ENCODE data around the gene FNDC11.

DNA sequence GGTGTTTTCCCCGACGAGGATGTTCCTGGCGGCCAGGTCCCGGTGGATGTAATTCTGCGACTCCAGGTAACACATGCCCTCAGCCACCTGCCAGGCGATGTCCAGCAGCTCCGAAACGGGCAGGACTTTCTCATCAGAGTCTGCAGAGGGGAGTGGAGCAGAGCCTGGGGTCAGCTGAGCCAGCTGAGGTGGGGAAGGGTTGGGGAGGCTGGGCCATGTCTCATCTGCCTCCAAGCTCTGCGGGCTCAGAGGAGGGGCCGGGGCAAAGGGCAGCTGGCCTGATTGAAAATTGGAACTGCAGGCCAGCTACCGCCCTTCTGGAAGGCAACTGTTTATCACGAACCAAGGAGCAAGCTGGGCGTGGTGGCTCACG lies 23.2 kb upstream of the FNDC11 start:
- TF ChIP-seq, protein P1, sequence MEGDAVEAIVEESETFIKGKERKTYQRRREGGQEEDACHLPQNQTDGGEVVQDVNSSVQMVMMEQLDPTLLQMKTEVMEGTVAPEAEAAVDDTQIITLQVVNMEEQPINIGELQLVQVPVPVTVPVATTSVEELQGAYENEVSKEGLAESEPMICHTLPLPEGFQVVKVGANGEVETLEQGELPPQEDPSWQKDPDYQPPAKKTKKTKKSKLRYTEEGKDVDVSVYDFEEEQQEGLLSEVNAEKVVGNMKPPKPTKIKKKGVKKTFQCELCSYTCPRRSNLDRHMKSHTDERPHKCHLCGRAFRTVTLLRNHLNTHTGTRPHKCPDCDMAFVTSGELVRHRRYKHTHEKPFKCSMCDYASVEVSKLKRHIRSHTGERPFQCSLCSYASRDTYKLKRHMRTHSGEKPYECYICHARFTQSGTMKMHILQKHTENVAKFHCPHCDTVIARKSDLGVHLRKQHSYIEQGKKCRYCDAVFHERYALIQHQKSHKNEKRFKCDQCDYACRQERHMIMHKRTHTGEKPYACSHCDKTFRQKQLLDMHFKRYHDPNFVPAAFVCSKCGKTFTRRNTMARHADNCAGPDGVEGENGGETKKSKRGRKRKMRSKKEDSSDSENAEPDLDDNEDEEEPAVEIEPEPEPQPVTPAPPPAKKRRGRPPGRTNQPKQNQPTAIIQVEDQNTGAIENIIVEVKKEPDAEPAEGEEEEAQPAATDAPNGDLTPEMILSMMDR (IDR thresholded peaks at IDR 0.05), result no peak
- no peak for TF ChIP-seq ZFX (IDR thresholded peaks at IDR 0.05; ENCODE audit: borderline replicate concordance)
